ENCODE measurements around the gene TTC28. TPM values are rescaled to one million over a fixed set of nuclear protein-coding genes. Genes with fewer than 3 reads are reported as not detected.

TTC28 gene
- polyA plus RNA-seq, 1 donor from 2014 or later = 14.8 TPM

GRCh38 chr22:28146401-28147314 is 533.0 kb downstream of the TTC28 start:
- H3K9me3 ChIP-seq (ENCODE audit: low read length) = no peaks in the 10 kb centered on the region
- H3K9me2 ChIP-seq (ENCODE audit: insufficient read depth, low read length) = no peaks in the 10 kb centered on the region
- H3K36me3 ChIP-seq (ENCODE audit: insufficient read depth, low read length) = no peaks in the 10 kb centered on the region
- no peaks in the 10 kb centered on the region for H3K79me2 ChIP-seq (replicated peaks; ENCODE audit: insufficient read depth, low read length)
- H4K20me1 ChIP-seq (ENCODE audit: insufficient read depth) = no peaks in the 10 kb centered on the region
- H3K9ac ChIP-seq (ENCODE audit: low read length) = no peak overlapping the region
- H3K27ac ChIP-seq (ENCODE audit: low read length) = no peak overlapping the region
- H3K27me3 ChIP-seq (ENCODE audit: insufficient read depth, low read depth, low read length) = no peaks in the 10 kb centered on the region
- no peak overlapping the region for H2AFZ ChIP-seq (ENCODE audit: low read depth, low read length)
- no peaks in the 10 kb centered on the region for H3F3A ChIP-seq (ENCODE audit: insufficient read depth, low read length, poor library complexity, severe bottlenecking)
- no peak overlapping the region for H3K4me3 ChIP-seq (ENCODE audit: low read length)
- no peak overlapping the region for H3K4me2 ChIP-seq (ENCODE audit: low read length)
- TF ChIP-seq MXI1 (conservative IDR thresholded peaks at IDR 0.05; ENCODE audit: poor library complexity, severe bottlenecking) (no peak), SMC3 (conservative IDR thresholded peaks at IDR 0.05; ENCODE audit: poor library complexity) (no peak), TAF1 (IDR thresholded peaks at IDR 0.05; ENCODE audit: low read depth) (no peak), EZH2 (IDR thresholded peaks at IDR 0.05; ENCODE audit: borderline replicate concordance, insufficient read depth, low read length, poor library complexity, severe bottlenecking) (no peak), REST (IDR thresholded peaks at IDR 0.05; ENCODE audit: borderline replicate concordance) (no peak), POLR2AphosphoS5 (IDR thresholded peaks at IDR 0.05) (no peak), RAD21 (conservative IDR thresholded peaks at IDR 0.05) (no peak), CTCF (IDR thresholded peaks at IDR 0.05; ENCODE audit: poor library complexity, severe bottlenecking) (no peak), EP300 (conservative IDR thresholded peaks at IDR 0.05; ENCODE audit: poor library complexity, severe bottlenecking) (no peak)

GRCh38 chr22:28143961-28144745 is 535.5 kb downstream of the TTC28 start:
- H3K4me2 ChIP-seq (ENCODE audit: low read length) = no peak overlapping the region
- H3K27me3 ChIP-seq (ENCODE audit: insufficient read depth, low read depth, low read length) = no peaks in the 10 kb centered on the region

More at GRCh38 chr22:28143961-28144745, 535.5 kb downstream of the TTC28 start:
- no peak overlapping the region for H2AFZ ChIP-seq (ENCODE audit: low read depth, low read length)
- H3K27ac ChIP-seq (ENCODE audit: low read length) = no peak overlapping the region
- H3K36me3 ChIP-seq (ENCODE audit: insufficient read depth, low read length) = no peaks in the 10 kb centered on the region
- no peaks in the 10 kb centered on the region for H4K20me1 ChIP-seq (ENCODE audit: insufficient read depth)
- no peaks in the 10 kb centered on the region for H3F3A ChIP-seq (ENCODE audit: insufficient read depth, low read length, poor library complexity, severe bottlenecking)
- no peaks in the 10 kb centered on the region for H3K79me2 ChIP-seq (replicated peaks; ENCODE audit: insufficient read depth, low read length)
- H3K4me3 ChIP-seq (ENCODE audit: low read length) = no peak overlapping the region
- TF ChIP-seq POLR2AphosphoS5 (IDR thresholded peaks at IDR 0.05) = no peak
- TF ChIP-seq RAD21 (conservative IDR thresholded peaks at IDR 0.05) = no peak
- H3K9ac ChIP-seq (ENCODE audit: low read length) = no peak overlapping the region
- no peaks in the 10 kb centered on the region for H3K9me2 ChIP-seq (ENCODE audit: insufficient read depth, low read length)
- H3K9me3 ChIP-seq (ENCODE audit: low read length) = no peaks in the 10 kb centered on the region

Measured in neural cell (in vitro differentiated cells).